ENCODE results near the gene BCL2L14. TPM values are rescaled to one million over a fixed set of nuclear protein-coding genes. Genes with fewer than 3 reads are reported as not detected.
A peak's percentile ranks its signal among the peaks of the same experiment; 100 is the strongest.

The BCL2L14 gene
- total and polyA plus RNA-seq, 2 of the 4 experiments (the other 2 are of a cell fraction), result not detected

GRCh38 chr12:12048266-12048665 lies 22.5 kb upstream of the BCL2L14 start:
- Histone ChIP-seq H3K36me3 (ENCODE audit: control insufficient read depth, insufficient read depth, low read length) (no peaks in the 10 kb centered on the region), H4K91ac (ENCODE audit: insufficient read depth, low read depth, low read length) (no peak overlapping the region), H3K4me2 (ENCODE audit: low read depth, low read length) (no peak overlapping the region), H2BK5ac (ENCODE audit: low read depth, low read length, poor library complexity, severe bottlenecking) (peak overlapping the region; percentile 65), H2BK120ac (ENCODE audit: low read depth, low read length) (no peak overlapping the region), H3K18ac (ENCODE audit: low read depth, low read length) (no peak overlapping the region), H3K23ac (ENCODE audit: low read depth, low read length) (no peak overlapping the region), H3K56ac (ENCODE audit: extremely low read depth, insufficient read depth, low read length) (no peak overlapping the region), H3K14ac (replicated peaks; ENCODE audit: low read depth, low read length) (no peak overlapping the region; the same call in 1 of the 2 replicates), H3K4ac (ENCODE audit: low read depth, low read length) (no peak overlapping the region), H3K9me1 (ENCODE audit: insufficient read depth, low read length) (no peaks in the 10 kb centered on the region), H2BK20ac (ENCODE audit: low read depth, low read length) (no peak overlapping the region), H3K9me3 (ENCODE audit: control insufficient read depth, insufficient read depth, low read length) (peaks cover 3% of the 10 kb centered on the region; the same call in 1 of the 2 replicates), H4K20me1 (ENCODE audit: insufficient read depth, low read length) (no peaks in the 10 kb centered on the region), H4K5ac (ENCODE audit: low read depth, low read length) (no peak overlapping the region), H2AK9ac (replicated peaks; ENCODE audit: low read depth, low read length, poor library complexity) (no peak overlapping the region), H2AFZ (replicated peaks; ENCODE audit: low read length, poor library complexity) (no peak overlapping the region), H3K9ac (ENCODE audit: low read depth, low read length) (no peak overlapping the region), H2BK15ac (ENCODE audit: low read depth, low read length) (no peak overlapping the region), H3K79me1 (ENCODE audit: low read depth in 1 of 2, low read length in 2 of 2) (no peaks in the 10 kb centered on the region), H3K27ac (ENCODE audit: insufficient read depth, low read length) (no peak overlapping the region), H2AK5ac (ENCODE audit: low read depth, low read length) (no peak overlapping the region; the same call in 1 of the 2 replicates), H3K4me1 (ENCODE audit: control insufficient read depth, insufficient read depth, low read length) (no peaks in the 10 kb centered on the region), H3K27me3 (ENCODE audit: control insufficient read depth, insufficient read depth, low read length) (peaks cover 19% of the 10 kb centered on the region), H3K4me3 (ENCODE audit: insufficient read depth, low read depth, low read length) (no peak overlapping the region), H4K8ac (ENCODE audit: low read depth in 2 of 2, low read length in 2 of 2) (no peak overlapping the region)
- BruUV-seq (replicated peaks), result no TSS peak
- TF ChIP-seq NFE2L2 (IDR thresholded peaks at IDR 0.05; ENCODE audit: low read depth, low read length), result no peak
- TF ChIP-seq RFX5 (IDR thresholded peaks at IDR 0.05; ENCODE audit: low read depth, low read length), result no peak
- no peak for TF ChIP-seq FOS (IDR thresholded peaks at IDR 0.05; ENCODE audit: low read depth, low read length)
- TF ChIP-seq, protein P1, sequence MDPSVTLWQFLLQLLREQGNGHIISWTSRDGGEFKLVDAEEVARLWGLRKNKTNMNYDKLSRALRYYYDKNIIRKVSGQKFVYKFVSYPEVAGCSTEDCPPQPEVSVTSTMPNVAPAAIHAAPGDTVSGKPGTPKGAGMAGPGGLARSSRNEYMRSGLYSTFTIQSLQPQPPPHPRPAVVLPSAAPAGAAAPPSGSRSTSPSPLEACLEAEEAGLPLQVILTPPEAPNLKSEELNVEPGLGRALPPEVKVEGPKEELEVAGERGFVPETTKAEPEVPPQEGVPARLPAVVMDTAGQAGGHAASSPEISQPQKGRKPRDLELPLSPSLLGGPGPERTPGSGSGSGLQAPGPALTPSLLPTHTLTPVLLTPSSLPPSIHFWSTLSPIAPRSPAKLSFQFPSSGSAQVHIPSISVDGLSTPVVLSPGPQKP (IDR thresholded peaks at IDR 0.05; ENCODE audit: borderline replicate concordance, low read depth, low read length), result no peak
- TF ChIP-seq MAZ (IDR thresholded peaks at IDR 0.05; ENCODE audit: borderline replicate concordance, low read depth, low read length), result no peak
- no peak for TF ChIP-seq POLR2A (IDR thresholded peaks at IDR 0.05; ENCODE audit: low read depth, low read length)
- TF ChIP-seq MXI1 (IDR thresholded peaks at IDR 0.05; ENCODE audit: borderline replicate concordance, low read depth, low read length), result no peak
- no peak for TF ChIP-seq RCOR1 (IDR thresholded peaks at IDR 0.05; ENCODE audit: insufficient replicate concordance, low read length)
- no peak for TF ChIP-seq BHLHE40 (IDR thresholded peaks at IDR 0.05; ENCODE audit: low read depth, low read length)
- no peak for TF ChIP-seq USF2 (IDR thresholded peaks at IDR 0.05; ENCODE audit: low read depth, low read length)
- no peak for TF ChIP-seq CEBPB (IDR thresholded peaks at IDR 0.05; ENCODE audit: low read depth, low read length)
- POLR2A ChIA-PET (ENCODE audit: unreplicated experiment), result no interaction called here
- intact Hi-C loops (cut with micrococcal nuclease), result no loop called here
- no CpG with 5 or more reads among the region's 4 CpGs for WGBS, 2 experiments (ENCODE audit: extremely low coverage in 2 of 2, insufficient read length in 1 of 2)
- no peak for ATAC-seq (ENCODE audit: low read depth)
- CTCF ChIA-PET, result no interaction called here
- DNase-seq, result no peak
- in situ Hi-C loops (cut with MboI; ENCODE audit: low sequenced_read_pairs), result no loop called here
- dilution Hi-C loops (cut with HindIII; ENCODE audit: low sequenced_read_pairs, unreplicated experiment), result loop anchor here (25.0 kb wide), 1 partner anchor 486 kb away; no protein-coding TSS in a partner anchor
